GM21528 (cell line): ENCODE results near the gene CARS1.
"Not testable (repeated sequence)": the region's sequence is repeated elsewhere in the genome, so short reads cannot be mapped to it uniquely, and the experiment has no call there.

Experiments used
- ATAC-seq: cut with Tn5 transposase; IDR thresholded peaks from one replicate; pipeline ENCODE4 v1.9.1; 2021; ENCODE audit warnings: mild to moderate bottlenecking, moderate library complexity; ENCODE audit not compliant: unreplicated experiment, low FRiP score

Gene CARS1

DNA sequence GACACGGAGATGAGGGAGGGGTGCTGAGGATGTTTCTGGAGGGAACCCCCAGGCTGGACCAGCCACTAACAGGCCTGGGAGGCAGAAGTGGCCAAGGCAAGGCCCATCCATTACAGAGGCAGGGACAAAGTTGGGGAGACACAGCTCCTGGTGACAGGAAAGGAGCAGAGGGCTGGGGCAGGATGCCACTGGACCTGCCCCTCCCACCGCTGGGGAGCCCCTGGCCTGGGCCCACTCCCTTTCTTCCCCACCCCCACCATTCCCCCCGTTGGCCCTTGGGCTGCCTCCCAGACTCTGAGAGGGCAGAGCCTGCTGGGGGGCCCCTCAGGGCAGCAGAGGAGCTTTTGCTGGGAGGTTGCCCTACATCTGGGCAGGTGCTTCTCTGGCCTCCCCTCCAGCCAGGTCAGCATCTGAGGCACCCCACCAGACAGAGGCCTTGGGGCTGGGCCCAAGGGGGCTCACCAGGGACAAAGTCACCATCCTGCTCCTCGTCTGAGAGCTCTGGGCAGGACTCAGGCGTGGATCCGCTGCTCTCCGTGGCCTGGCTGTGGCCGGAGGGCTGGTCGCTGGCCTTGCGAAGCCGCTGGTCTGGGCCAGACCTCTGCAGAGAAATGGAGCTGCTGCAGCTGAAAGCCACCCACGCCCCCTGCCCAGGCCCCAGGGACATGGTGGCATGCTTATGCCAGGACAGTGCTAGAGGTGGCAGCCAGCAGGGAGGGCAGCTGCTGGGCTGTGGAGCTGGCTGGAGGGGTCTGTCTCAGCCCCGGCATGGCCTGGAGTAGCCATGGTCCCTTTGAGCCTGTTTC, 33.1 kb upstream of the CARS1 start:
- no peak for ATAC-seq

DNA sequence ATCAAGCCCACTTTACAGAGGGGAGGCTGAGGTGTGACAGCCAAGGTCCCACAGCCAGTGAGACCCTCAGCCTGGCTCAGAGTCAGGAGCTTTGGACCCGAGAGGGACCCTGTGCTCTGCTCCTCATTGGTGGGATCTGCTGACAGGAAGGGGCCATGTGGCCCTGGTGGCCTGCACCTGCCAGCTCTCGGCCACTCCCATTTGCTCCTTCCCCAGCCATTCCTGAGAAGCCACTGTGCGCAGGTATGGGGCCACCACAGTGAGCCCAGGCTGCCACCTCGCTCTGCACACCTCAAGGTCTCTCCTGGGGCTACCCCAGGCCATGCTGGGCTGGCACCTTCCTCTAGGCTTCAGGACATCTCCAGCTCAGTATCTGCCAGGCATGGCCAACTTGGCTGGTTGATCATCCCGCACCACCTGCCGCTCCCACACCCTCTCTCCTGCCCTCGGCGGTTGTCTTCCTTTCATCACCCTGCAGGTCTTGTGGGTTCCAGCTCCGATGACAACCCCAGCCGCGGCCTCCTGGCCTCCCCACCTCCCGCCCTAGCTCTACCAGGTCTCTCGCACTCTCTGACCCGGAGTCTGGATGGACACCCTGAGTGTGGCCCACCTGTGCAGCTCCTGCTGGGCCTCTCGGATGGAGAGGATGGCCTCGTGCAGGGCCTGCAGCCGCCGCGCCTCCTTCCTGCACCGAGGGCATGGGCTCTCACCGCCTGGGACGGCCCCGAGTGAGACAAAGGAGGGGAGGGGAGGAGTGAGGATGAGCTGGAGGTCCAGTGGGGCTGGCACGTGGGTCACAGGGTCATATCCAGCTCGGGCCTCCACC, 32.2 kb upstream of the CARS1 start:
- ATAC-seq: no peak

DNA sequence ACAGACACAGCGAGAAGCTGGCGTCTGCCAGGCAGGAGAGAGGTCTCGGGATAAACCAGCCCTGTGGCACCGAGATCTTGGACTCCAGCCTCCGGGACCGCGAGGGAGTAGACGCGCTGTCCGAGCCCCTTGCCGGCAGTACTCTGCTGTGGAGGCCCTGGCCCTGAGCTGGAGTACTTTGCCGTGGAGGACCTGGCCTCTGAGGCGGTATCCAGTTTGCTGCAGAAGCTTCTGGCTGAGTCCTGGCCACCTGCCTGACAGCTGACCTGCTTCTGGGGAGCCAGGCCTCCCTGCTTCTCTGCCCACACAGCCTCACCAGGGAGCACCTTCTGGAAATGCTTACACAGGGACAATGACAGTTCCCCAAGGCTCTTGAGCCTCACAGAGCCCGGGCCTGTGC, 31.6 kb upstream of the CARS1 start:
- ATAC-seq: no peak

DNA sequence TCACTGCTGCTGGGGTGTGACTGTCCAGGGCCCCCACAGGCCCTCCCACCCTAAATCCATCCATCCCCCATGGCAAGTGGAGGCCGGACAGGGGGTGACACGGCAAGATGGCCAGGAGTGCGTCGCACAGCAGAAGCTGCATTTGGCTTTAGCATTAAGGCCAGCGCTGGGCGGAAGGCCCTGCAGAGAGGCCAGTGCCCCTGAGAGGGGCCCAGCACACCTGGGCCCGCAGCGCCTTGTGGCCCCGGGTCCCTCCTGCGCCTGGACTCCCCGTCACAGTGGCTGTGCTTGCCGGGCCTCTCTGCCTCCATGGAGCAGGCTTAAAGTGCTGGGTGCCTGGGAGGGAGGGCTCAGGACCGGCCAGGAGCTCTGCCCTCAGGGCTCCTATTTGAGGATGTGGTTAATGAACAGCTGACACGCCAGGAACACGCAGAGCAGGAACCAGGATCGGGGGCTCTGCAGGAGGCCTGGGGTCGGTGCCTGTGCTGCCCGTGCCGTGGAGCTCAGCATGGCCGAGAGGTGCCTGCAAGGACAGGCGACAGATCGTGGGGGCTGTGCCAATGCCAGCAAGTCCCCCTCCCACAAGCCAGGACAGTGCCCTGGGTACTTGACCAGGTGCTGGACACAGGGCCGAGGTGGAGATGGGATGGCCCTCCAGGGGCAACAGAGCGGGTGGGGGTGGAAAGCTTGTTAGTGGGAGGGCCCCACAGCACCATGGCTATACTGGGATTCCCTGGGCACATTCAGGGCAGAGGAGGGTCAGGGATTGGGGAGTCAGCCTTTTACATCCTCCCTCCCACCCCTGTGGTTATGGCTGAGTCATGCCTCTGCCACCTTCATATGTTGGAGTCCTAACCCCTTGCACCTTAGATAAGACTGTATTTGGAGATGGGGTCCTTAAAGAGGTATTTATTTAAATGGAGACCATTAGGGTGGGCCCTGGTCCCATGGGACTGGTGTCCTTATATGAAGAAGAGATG, 30.9 kb upstream of the CARS1 start:
- no peak for ATAC-seq

DNA sequence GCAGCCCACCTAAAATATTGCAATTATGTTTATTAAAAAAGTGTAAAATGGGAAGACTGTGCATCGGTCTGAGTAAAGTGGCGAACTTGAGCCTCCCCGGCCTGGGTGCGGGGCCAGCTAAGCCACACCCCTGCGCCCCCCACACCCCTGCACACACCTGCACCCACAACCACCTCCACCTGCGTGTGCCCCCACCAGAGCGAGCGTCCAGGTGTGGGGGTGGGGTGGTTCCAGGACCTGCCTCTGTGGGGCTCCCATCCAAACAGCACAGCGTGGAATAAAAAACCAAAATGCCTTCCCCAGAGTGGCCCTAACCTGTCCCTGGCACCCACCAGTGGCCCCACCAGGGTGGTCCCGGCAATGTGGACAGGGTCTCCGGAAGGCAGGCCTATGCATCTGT, 30.1 kb upstream of the CARS1 start:
- ATAC-seq: no peak

DNA sequence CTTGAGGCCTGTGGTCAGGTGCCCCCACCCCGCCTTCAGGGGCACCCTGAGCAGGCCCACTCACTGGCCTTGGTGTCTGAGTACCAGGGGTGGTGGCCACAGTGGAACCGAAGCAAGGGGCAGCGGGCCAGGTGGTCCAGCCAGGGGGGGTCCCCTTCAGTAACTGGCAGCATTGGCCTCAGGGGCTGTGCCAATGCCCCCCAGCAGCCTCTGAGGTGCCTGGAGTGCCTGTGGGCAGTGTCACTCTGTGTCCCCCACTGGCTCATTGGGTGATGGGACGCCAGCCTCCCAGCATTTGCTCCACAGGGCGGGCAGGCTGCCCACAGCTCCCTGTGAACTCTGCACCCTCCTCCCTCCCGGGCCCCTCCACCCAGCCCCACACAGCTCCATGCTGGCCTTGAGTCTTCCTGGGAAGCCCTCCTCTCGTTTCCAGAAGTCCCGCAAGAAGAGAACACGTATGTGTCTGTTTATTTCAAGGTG, 29.5 kb upstream of the CARS1 start:
- no peak for ATAC-seq

DNA sequence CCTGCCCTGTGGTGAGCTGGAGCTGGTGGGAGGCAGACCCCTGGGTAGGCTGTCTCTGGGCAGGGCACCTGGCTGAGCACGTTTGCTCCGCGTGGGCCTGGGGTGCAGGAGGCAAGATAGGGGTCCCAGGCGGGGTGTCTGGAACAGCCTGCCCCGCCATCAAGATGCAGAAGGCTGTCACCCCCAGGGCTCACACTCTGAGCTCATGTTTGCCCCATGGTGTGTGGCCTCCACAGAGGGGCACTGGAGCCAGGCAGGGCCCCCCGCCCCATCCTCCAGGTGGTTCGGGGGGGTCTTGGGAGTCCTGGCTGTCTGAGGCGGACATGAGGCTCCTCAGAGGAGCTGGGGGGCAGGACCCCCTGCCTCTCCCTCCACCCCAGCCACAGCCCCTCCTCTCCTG, 28.9 kb upstream of the CARS1 start:
- no peak for ATAC-seq

DNA sequence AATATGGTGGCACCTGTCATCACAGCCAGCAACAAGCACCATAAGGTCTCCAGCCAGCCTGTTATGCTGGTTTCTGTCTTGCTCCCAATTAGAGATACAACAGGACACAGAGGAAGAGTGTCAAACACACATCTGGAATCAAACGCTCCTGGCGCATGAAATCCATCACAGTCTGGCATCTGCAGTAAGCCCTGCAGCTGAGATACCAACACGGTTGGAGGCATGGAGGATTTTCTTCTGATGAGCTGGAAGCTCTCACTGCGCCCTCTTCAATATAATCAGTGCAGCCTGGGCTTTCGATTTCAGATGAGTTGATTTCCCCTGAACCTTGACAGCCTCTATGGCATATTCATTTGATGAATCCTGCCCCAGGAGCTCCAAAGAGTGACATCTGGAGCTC, 27.8 kb upstream of the CARS1 start:
- ATAC-seq: no peak

DNA sequence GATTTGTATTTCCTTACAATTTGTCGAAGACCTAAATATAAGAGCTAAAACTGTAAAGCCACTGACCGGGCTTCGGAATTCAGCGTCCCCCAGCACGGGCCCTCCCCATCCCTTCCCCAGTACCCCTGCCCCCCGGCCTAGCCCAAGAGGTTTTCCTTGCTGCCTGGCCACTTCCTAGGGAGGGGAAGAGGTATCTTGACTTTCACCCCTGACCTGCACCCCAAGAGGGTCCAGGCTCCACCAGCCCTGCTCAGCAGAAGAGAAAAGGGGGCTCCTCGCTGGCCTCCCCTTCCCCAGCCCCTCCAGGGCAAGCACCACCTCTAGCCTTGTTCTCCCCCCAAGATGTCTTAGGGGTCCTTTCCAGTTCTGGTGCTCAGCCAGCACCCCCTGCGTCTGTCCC, 26.1 kb upstream of the CARS1 start:
- no peak for ATAC-seq

DNA sequence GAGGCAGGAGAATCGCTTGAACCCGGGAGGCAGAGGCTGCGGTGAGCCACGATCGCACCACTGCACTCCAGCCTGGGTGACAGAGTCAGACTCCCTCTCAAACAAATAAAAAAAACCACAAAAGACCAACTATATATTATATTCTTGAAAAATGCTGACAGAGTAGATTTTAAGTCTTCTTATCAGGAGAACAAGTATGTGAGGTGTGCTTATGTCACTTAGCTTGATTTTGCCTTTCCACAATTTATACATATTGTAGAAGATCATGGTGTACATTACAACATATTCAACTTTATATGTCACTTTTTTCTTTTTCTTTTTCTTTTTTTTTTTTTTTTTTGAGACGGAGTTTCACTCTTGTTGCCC, 24.1 kb upstream of the CARS1 start:
- no peak for ATAC-seq

DNA sequence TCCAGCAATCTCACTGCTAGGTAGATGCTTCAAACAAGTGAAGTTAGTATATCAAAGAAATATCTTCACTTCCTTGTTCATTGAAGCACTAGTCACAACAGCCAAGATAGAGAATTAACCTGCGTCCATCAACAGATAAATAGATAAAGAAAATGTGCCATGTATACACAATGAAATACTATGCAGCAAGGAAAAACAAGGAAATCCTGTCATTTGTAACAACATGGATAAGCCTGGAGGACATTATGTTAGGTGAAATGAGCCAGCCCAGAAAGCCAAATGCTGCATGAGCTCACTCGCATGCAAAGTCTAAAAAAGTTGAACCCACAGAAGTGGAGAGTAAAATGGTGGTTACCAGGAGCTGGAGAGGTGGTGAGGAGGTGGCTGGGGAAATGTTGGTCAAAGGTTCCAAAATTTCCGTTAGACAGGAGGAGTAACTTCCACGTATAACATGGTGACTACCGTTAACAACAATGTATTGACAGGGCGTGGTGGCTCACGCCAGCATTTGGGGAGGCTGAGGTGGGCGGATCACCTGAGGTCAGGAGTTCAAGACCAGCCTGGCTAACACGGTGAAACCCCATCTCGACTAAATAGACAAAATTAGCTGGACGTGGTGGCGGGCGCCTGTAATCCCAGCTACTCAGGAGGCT, 23.6 kb upstream of the CARS1 start:
- no peak for ATAC-seq

DNA sequence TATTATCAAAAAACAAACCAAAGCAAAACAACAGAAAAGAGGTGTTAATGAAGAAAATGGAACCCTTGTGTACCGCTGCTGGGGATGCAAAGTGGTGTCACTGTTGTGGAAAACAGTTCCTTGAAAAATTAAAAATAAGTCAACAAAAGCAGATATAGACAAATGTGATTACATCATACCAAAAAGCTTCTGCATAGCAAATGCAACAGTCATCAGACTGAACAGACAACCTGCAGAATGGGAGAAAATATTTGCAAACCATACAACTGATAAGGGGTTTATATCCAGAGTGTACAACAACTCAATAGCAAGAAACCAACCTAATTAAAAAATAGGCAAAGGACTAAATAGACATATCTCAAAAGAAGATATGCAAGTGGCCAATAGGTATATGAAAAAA, 22.9 kb upstream of the CARS1 start:
- no peak for ATAC-seq

DNA sequence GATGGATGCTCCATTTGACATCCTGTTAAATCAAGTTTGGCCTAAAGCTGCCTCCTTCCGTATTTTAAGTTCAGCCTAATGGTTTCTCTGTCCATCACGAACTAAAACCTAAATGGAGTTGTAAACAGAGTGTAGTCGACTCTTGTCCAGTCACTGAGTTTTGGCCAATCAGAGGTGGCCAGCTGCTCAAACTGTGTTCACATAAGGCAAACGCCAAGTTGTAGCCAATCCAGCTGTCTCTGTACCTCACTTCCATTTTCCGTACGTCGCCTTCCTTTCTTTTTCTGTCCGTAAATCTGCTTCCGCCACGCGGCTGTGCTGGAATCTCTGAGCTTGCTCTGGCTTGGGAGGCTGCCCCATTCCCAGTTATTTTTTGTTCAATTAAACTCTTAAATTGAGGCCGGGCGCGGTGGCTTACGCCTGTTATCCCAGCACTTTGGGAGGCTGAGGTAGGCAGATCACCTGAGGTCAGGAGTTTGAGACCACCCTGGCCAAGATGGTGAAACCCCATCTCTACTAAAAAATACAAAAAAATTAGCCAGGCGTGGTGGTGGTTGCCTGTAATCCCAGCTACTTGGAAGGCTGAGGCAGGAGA, 20.7 kb upstream of the CARS1 start:
- ATAC-seq: no peak

DNA sequence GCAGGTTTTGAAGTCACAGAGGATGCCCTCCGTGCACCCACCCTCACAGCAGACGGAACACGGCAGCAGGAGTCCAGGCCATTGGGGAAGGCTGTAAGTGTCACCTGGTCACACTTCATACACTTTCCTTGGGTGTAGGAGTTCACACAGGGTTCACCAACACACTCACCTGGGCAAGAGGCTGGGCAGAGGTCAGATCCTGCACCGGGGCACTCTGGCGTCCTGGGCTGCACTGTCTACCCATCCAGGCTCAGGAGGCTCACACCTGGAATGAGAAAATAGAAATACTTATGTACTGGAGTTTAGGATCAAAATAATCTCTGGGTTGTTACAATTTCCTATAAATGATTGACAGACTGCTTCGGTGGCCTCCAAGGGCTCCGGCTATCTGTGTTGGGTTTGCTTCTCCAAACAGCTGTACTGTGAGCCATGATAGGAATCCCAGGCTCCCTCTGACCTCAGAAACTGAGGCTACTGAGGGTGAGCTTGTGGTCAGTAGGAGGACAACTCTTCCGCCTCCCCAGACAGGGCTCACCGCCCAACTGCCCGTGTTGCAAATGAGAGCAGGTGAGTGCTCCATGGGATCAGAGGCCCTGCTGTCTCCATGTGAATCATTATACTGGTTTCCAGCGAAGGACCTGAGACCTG, 20.1 kb upstream of the CARS1 start:
- no peak for ATAC-seq

DNA sequence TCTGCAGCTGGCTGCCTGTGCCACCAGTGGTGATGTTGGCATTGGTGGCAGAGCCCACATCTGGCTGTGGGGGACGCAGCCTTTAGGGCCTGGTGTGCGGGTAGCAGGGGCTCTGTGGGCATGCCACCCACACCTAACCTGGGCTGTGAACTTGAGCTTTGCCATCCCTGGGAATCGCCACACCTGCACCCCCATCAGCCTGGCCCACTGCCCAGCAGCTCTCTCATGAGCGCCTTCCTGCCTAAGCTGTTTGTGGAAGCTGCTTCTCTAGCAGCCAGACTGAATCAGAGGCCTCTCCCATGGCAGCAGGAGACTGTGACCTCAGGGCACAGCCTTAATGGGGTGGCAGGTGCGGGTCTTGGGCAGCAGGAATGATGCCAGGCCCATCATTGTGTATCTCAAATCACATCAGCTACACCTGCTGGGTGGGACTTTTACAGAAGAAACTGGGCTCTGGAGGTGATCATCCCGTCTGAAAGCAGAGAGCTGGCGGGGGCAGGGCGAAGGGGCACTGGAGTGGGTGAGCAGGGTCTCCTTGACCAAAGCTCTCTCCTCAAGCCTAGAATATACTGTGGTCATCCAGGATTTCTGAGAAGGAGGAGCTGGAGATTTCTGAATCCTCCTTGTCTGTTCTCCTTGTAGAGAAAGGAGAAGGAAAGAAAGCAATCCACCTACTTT, 17.8 kb upstream of the CARS1 start:
- no peak for ATAC-seq

DNA sequence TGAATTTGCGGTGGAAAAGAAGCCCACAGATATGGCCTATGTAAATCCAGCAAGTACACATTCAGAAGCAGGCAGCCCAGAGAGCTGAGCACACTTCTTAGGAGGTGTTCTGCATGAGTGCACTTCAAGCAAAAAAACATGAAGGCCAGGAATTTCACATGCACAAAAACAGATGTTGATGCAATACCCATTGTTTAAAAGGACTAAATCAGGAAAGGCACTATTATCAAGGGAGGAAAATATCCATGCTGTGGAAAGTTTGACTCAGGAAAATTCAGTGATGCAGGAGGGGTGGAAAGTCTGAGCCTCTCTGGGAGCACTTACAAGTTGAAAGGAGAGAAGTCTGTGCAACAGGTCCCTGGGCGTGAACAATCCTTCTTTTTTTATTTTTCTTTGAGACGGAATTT, 15.8 kb upstream of the CARS1 start:
- ATAC-seq: no peak

DNA sequence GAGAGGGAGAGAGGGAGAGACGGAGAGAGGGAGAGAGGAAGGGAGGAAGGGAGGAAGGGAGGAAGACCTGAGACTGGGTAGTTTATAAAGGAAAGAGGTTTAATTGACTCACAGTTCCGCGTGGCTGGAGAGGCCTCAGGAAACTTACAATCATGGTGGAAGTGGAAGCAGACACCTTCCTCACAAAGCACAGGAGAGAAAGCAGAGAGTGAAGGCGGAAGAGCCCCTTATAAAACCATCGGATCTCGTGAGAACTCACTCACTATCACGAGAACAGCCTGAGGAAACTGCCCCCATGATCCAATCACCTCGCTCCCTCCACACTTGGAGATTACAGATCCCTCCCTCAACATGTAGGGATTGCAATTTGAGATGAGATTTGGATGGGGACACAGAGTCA, 12.2 kb upstream of the CARS1 start:
- no peak for ATAC-seq

DNA sequence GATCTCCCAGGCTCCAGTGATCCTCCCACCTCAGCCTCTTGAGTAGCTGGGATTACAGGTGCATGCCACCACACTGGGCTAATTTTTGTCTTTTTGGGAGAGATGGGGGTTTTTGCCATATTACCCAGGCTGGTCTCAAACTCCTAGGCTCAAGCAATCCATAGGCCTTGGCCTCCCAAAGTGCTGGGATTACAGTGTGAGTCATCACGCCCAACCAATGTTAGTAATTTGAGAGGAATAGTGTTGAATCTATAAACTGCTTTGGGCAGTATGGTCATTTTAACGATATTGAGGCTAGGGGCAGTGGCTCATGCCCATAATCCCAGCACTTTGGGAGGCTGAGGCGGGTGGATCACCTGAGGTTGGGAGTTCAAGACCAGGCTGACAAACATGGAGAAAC, 9.1 kb upstream of the CARS1 start:
- not testable (repeated sequence) for ATAC-seq

DNA sequence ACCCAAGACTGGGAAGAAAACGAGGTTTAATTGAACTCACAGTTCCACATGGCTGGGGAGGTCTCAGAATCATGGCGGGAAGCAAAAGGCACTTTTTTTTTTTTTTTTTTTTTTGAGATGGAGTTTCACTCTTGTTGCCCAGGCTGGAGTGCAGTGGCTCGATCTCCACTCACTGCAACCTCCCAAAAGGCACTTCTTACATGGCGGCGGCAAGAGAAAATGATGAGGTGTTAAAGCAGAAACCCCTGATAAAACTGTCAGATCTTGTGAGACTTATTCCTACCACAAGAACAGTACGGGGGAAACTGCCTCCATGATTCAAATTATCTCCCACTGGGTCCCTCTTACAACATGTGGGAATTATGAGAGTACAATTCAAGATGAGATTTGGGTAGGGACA, 7.5 kb upstream of the CARS1 start:
- ATAC-seq: not testable (repeated sequence)
